Brain microvascular endothelial cell (primary cell): ENCODE results near the gene UBASH3B.

ENCODE experiments used
- DNase-seq: peaks from one replicate; pipeline ENCODE4 v3.0.0-alpha.2; 2020
- H3K27ac ChIP-seq: fragments of 250-450 bp; sonication (Bioruptor Pico); 2 replicates; pipeline ENCODE4 v1.5.1; 2020; ENCODE audit warnings: mild to moderate bottlenecking, moderate library complexity
- H3K27me3 ChIP-seq: fragments of 250-450 bp; sonication (Bioruptor Pico); replicated peaks from 2 replicates; pipeline ENCODE4 v1.5.1; 2020; ENCODE audit warnings: mild to moderate bottlenecking
- H3K36me3 ChIP-seq: fragments of 250-450 bp; sonication (Bioruptor Pico); replicated peaks from 2 replicates; pipeline ENCODE4 v1.5.1; 2020; ENCODE audit warnings: mild to moderate bottlenecking
- H3K4me3 ChIP-seq: 2 replicates; pipeline ENCODE4 v1.5.1; 2011; ENCODE audit warnings: low read depth, mild to moderate bottlenecking, control low read depth, low read length, moderate library complexity
- in situ Hi-C: cut with HindIII; loops from 2 replicates; pipeline ENCODE4 v1.10.0; 2017; ENCODE audit warnings: low sequenced_read_pairs, low pct_ligation_motif_present
- TF ChIP-seq, protein P1 (sequence below): IDR thresholded peaks from 2 replicates; pipeline ENCODE4 v1.5.1; 2011; ENCODE audit warnings: low read depth, mild to moderate bottlenecking, moderate library complexity, low read length, control low read depth, inconsistent platforms; ENCODE audit errors: missing control alignments

Gene UBASH3B

DNA sequence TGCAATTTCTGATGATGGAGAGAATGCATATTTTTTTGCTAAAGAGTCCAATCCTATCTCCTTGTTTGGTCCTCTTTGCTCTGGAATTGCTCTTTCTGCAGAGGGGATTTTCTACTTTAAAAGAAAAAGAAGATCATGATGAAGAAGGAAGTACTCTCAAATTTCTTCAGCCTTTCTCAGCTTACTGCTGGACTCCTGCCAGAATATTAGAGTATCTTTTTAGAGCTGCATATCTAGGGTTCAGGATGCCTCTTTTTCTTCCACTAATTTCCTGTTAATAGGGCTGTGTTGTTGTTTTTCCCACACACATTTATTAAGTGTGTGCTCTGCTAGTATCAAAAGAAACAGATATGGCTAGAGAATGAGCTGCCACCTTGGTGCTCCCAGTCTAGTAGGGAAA, 18.2 kb downstream of the UBASH3B start:
- Histone ChIP-seq H3K4me3 (no peak overlapping the region), H3K27me3 (no peaks in the 10 kb centered on the region), H3K27ac (no peak overlapping the region), H3K36me3 (no peaks in the 10 kb centered on the region)
- TF ChIP-seq, protein P1, sequence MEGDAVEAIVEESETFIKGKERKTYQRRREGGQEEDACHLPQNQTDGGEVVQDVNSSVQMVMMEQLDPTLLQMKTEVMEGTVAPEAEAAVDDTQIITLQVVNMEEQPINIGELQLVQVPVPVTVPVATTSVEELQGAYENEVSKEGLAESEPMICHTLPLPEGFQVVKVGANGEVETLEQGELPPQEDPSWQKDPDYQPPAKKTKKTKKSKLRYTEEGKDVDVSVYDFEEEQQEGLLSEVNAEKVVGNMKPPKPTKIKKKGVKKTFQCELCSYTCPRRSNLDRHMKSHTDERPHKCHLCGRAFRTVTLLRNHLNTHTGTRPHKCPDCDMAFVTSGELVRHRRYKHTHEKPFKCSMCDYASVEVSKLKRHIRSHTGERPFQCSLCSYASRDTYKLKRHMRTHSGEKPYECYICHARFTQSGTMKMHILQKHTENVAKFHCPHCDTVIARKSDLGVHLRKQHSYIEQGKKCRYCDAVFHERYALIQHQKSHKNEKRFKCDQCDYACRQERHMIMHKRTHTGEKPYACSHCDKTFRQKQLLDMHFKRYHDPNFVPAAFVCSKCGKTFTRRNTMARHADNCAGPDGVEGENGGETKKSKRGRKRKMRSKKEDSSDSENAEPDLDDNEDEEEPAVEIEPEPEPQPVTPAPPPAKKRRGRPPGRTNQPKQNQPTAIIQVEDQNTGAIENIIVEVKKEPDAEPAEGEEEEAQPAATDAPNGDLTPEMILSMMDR = no peak
- in situ Hi-C loops = no loop called here
- DNase-seq = no peak

DNA sequence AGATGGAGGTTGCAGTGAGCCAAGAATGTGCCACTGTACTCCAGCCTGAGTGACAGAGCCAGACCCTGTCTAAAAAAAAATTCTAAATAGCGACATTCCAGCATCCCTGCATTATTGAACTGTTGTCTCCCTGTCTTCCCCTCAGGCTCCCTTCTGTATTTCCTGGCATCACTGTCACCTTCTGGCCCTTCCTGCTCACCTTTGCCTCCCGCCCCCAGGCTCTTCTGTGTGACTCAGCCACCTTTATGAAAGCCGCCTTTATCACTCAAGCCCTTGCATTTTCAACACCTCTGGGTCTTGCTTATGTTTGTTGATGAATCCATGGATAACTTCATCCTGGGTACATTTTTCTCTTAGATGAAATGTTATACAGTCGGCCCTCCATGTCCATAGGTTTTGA, 21.1 kb downstream of the UBASH3B start:
- in situ Hi-C loops = no loop called here
- no peak for DNase-seq
- Histone ChIP-seq H3K4me3 (no peak overlapping the region), H3K36me3 (no peaks in the 10 kb centered on the region), H3K27ac (no peak overlapping the region), H3K27me3 (no peaks in the 10 kb centered on the region)
- TF ChIP-seq, protein P1 = no peak

DNA sequence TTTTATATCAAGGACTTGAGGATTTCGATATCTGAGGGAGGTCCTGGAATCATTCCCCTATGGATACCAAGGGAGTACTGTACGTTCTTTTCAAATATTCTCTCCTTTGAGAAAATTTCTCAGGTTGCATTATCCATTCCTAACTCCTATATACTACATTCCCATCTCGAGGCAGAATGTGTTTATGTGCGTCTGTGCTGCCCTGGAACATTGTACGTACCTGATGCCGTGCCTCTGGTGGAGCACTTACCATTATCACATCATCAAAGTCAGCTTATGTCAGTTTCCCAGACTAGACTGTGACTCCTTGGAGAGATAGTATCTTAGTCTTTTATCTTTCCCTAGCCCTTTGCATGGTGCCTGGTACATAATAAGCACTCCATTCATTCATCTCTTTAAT, 21.7 kb downstream of the UBASH3B start:
- TF ChIP-seq, protein P1 = no peak
- in situ Hi-C loops = no loop called here
- no peak overlapping the region for H3K27ac ChIP-seq
- H3K36me3 ChIP-seq = no peaks in the 10 kb centered on the region
- no peak overlapping the region for H3K4me3 ChIP-seq
- DNase-seq = no peak
- H3K27me3 ChIP-seq = no peaks in the 10 kb centered on the region

DNA sequence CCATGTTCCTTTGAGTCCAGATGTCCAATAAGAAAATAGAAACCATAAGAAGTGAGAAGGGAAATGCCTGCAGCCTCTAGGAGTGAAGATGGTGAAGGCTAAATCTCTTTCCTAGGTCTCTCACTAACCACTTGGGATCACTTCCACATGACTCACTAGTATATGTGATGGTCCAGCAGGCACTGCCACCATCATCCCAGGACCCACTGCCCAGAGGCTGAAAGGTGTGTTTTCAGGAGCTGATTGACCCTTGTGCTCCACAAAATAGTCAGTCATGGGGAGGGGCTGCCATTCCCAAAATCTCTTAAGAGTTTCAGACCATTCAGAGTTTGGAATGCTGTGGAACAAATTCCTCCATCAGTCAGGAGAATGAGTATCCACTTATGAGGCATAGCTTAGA, 22.9 kb downstream of the UBASH3B start:
- Histone ChIP-seq H3K36me3 (no peaks in the 10 kb centered on the region), H3K27ac (no peak overlapping the region), H3K27me3 (no peaks in the 10 kb centered on the region), H3K4me3 (no peak overlapping the region)
- TF ChIP-seq, protein P1 = no peak
- in situ Hi-C loops = no loop called here
- DNase-seq = no peak

DNA sequence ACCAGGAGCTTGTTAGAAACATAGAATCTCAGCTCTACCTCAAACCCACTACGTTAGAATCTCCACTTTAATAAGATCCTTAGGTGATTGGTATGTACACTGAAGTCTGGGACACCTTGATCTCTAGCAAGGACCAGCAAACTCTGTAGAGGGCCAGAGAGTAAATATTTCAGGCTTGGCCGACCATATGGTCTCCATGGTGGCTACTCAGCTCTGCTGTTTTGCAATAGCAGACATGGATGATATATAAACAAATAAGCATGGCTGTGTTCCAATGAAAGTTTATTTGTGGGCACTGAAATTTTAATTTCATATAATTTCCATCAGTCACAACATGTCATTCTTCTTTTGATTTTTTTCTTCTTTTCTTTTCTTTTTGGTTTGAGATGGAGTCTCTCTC, 23.9 kb downstream of the UBASH3B start:
- DNase-seq = no peak
- TF ChIP-seq, protein P1 = no peak
- no peaks in the 10 kb centered on the region for H3K36me3 ChIP-seq
- H3K4me3 ChIP-seq = no peak overlapping the region
- no peaks in the 10 kb centered on the region for H3K27me3 ChIP-seq
- in situ Hi-C loops = no loop called here
- H3K27ac ChIP-seq = no peak overlapping the region

DNA sequence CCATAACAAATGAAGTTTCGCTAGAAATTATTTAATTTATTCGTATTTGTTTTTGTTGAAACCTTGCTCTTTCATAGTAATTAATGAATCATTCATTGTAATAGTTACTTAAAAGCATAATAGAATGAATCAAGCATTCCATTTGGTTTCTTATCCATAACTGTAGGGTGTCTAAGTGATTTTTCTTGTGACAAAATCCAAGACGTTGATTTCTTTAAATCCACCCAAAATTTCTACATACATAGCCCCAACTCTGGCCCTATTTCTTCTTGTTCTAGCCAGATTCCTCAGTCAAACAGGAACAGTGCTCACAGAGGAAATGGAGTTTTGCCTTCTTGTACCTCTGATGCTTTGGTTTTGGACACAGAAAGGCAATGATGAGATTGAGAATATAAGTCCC, 25.5 kb downstream of the UBASH3B start:
- in situ Hi-C loops = no loop called here
- Histone ChIP-seq H3K4me3 (no peak overlapping the region), H3K27me3 (no peaks in the 10 kb centered on the region), H3K27ac (no peak overlapping the region), H3K36me3 (no peaks in the 10 kb centered on the region)
- TF ChIP-seq, protein P1 = no peak
- DNase-seq = no peak
